Activated T-helper 1 cell treated with Interleukin-2 at 50 U/mL for 16 hours (primary cell): Measurements from ENCODE around the gene FAIM2.
"Not testable (repeated sequence)": the region's sequence is repeated elsewhere in the genome, so short reads cannot be mapped to it uniquely, and the experiment has no call there.

Experiments used
- DNase-seq: peaks from one replicate; pipeline ENCODE4 v3.0.0-alpha.2; 2020; ENCODE audit warnings: low read depth

FAIM2 gene

DNA sequence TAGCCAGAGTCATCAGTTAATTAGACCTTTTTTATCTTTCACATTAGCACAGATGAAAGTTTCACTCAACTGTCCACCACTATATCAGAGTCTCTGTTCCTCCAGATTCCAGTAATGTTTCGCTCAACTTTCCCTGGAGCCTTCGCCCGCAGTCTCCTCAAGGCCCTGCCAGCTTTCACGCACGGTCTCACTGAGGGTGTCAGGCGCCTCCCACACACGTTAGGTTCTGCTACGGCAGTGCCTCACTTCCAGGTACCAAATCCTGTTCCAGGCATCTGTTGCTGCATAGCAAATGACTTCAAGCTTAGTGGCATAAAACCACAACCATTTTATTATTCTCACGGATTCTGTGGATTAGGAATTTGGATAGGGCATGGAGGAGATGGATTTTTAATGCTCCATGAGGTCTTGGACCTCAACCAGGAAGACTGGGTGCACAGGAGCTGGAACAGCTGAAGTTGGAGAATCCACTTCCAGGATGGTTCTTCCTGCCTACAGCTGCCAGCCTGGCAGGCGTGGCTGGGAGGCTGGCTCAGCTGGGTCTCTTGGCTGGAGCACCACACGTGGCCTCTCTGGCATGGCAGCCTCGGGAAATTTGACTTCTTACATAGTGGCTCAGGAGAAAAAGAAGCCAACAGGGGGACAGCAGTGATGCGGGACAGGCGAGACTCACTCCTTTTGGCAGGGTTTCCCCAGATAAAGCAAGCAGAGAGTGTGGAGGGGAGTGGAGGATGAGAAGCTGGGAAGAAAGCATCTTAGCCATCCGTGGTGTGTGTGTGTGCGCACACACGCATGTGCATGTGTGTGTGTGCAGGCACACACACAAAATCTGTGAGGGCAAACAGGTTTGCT is 39.5 kb downstream of the FAIM2 start:
- no peak for DNase-seq

GRCh38 chr12:49860921-49861320 is 42.8 kb downstream of the FAIM2 start:
- DNase-seq = not testable (repeated sequence)

DNA sequence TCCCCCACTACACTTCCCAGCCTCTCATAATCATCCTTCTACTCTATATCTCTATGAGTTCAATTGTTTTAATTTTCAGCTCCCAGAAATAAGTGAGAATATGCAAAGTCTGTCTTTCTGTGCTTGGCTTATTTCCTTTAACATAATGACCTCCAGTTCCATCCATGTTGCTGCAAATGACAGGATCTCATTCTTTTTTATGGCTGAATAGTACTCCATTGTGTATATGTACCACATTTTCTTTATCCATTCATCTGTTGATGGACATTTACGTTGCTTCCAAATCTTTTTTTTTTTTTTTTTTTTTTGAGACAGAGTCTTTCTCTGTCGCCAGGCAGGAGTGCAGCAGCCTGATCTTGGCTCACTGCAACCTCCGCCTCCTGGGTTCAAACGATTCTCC is 47.8 kb downstream of the FAIM2 start:
- DNase-seq = not testable (repeated sequence)

DNA sequence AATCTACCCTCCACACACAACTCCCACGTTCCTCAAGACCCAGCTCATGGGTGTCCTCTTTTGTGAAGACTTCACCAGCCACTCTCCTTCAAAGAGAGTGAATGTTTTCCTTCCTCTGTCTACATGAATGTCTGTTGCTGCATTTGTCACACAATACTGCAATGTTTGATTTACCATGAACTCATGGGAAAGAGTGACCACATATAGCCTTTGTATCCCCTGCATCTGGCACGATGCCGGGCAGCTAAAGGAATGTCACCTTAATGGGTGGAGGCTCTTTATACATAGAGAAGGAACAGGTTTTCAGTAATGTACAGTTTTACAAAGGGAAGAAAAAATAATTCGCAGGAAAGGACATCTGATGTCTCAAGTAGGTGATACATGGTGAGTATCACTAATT is 48.7 kb downstream of the FAIM2 start:
- DNase-seq = no peak

- no peak for DNase-seq
Observed at GRCh38 chr12:49853671-49854070, 50.0 kb downstream of the FAIM2 start.

GRCh38 chr12:49847161-49847560 is 56.5 kb downstream of the FAIM2 start:
- DNase-seq = no peak

DNA sequence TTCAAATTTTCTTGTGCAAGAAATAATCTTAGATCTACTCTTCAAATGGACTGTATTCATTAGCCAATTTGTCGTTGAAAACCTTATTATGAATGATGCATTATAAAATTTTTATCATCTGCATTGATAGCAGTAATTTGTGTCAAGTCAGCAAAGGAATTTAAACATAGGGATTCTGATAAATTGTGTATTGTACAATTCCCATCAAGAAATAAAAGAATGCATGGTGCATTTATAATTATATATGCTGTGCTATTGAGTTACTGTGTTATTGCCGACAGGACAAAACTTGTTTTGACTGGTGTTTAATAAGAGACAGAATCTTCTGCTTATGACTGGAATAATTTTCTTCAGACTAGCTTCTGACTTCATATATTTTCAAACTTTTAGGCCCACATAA is 57.7 kb downstream of the FAIM2 start:
- DNase-seq = no peak

DNA sequence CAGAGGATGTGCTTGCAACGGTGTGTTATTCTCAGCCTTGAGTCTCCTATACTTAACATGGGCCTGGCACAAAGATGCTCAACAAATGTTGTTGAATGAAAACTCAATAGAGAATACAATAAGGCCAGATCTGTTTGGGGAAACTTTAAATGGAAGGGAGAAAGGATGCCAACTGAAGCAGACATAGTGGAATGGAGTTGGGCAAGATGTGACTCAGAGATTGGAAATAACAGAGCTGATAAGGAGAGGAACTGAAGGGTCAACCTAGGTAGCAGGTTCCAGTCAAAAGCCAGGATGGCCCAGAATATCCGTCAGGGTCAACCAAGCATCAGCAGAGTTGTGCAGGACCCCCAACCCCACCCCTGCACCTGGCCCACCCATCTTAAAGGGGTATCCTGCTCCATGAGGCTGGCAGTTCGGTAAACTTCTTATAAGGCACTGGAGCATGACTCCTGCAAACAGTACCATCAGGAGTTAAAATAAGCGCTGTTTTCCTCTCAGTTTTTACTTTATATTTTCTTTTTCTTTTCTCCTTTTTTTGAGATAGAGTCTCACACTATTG is 59.7 kb downstream of the FAIM2 start:
- DNase-seq = no peak

DNA sequence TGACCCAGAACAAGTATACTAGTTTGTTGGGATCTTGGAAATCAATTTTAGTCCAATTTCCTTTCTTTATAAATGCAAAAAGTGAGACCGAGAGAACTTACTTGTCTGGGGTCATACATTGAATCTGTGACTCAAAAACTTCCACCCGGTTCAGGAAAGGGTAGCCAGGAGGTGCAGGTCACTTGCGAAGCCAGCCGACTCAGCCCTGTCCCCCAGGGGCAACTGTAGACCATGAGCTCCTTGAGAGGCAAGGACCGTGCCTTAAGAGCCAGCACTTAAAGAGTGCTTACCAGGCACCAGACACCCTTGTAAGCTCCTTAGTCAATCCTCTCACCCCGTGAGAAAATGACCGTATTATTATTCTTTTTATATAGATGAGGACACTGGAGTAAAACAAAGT is 60.3 kb downstream of the FAIM2 start:
- no peak for DNase-seq

- peak; percentile 88 for DNase-seq
Observed at GRCh38 chr12:49842519-49843352, 61.0 kb downstream of the FAIM2 start, which contains the start of gene BCDIN3D. Gene BCDIN3D, minus strand, starts transcription at chr12:49843106. Its CDS starts 19 bp downstream, at chr12:49843087.

DNA sequence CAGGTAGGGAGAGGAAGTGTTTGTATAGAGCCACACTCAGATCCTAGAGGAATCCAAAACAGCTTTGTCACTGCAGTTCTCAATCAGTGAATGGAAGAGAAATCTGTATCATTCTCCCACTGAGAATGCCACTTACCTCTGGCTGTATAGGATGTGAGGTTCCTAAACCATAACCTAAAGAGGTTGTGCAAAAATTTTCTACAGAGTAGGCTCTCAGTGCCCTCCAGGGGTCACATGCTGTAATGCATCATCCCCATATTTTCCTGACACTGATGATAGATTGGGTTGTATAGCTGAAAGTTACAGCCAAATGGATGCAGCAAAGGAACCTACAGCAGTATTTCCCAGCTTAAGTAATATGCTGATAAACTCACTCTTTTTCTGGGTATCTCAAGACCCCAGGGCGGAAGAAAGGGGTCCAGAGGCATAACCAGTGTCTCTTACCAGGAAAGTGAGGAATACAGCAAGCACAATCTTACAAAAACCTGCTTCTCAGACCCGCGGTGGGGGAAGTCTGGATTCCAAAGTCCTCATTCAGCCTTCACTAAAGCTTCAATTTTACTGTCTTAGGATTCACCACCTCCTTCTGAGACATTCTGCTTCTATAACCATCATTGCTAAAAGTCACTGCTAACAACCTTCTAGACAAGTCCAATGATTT is 64.6 kb downstream of the FAIM2 start:
- DNase-seq = no peak

DNA sequence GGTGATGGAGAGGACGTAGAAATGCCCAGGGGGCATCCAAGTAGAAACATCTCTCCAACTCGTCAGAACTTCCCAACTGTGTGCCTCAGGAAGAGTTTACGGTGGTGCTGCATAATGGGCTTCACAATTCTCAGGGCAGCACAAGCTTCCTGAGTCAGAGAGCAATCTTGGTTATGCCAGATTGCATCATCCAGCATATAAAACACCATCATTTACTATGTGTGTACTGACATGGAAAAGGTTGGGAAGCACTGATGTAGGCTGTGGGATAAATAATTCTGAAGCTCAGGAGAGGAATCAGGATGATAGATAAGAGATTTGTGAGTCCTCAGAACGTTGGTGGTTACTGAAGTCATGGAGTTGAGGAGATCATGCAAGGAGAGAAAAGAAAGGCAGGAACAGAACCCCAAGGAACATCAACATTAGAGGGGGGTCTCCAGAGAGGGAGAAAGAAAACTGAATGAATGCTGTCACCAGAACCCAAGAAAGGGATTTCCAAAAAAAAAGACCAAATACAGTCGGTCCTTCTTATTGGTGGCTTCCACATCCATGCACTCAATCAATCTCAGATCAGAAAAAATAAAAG is 70.8 kb downstream of the FAIM2 start:
- no peak for DNase-seq

DNA sequence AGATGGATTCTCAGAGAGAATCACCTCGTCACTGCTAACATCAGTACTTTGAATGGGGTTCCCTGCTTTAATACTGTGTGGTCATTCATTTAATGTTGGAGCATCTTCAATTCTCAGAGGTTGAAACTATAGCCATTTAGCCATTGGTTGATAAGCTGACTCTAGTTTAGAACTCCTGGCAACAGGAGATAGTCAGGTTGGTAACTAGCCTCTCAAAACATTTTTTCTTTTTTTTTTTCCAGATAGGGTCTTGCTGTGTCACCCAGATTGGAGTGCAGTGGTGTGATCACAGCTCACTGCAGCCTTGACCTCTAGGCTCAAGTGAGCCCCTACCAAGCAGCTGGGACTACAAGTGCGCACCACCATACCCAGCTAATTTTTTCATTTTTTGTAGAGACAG is 72.0 kb downstream of the FAIM2 start:
- no peak for DNase-seq

GRCh38 chr12:49828133-49829091 is 75.3 kb downstream of the FAIM2 start, which contains the start of gene NCKAP5L:
Gene NCKAP5L, minus strand, starts transcription at chr12:49828413. Its CDS starts 24,369 bp downstream, at chr12:49804044.
- peak; percentile 89 for DNase-seq

DNA sequence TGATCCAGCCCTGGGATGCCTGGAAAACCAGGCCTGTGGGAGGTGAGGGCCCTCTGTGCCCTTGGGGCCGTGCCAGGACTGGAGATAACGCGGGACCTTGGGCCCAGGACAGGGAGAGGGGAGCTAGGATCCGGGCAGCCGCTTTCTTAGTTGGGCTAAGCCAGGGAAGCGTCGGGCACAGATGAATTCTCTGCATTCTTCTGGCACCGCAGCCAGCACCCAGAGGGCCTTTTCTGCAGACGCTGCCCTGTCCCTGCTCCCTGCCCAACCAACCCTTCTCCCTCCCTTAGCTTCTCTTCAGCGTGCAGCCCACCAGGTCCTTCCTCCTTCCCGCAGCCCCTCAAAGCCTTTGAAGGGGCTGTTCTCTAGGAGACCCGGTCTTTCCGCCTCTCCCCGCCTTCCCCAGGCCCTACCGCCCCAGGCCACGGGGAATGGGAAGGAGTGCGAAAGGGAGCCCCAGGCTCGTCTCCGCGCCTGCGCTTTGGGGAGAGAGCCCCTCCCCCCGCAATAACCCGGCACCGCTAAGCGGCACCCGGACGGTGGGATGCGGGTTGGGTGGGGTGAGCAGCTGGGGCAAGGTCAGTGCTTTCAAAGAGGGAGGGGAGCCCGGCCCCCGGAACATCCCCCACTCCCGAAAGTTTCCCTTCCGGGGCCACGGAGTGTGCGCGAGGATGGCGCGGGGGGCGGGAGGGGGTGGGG is 76.2 kb downstream of the FAIM2 start:
- DNase-seq = peak; percentile 25

- no peak for DNase-seq
Observed at GRCh38 chr12:49827051-49827400, 76.7 kb downstream of the FAIM2 start.

DNA sequence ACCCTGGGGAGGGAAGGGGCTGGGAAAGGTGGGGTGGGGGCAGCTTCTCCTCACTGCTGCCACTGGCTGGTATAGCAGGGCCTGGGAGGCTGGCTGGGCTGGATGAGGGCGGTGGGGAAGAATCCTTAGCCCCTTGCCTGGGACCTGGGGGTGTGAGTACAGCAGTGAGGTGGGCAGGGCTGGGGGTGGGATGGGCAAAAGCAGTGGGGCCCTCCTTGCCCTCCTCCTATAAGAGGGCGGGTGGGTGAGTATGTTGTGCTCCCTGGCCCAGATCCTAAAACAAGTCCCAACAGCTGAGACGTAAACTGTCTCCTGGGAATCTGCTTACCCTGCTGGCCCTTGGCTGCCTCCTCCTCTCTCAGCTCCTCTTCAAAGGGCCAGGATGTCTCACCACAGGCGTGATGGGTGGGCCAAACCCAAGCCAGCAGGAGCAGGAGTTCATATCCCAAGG is 77.7 kb downstream of the FAIM2 start:
- DNase-seq = no peak

DNA sequence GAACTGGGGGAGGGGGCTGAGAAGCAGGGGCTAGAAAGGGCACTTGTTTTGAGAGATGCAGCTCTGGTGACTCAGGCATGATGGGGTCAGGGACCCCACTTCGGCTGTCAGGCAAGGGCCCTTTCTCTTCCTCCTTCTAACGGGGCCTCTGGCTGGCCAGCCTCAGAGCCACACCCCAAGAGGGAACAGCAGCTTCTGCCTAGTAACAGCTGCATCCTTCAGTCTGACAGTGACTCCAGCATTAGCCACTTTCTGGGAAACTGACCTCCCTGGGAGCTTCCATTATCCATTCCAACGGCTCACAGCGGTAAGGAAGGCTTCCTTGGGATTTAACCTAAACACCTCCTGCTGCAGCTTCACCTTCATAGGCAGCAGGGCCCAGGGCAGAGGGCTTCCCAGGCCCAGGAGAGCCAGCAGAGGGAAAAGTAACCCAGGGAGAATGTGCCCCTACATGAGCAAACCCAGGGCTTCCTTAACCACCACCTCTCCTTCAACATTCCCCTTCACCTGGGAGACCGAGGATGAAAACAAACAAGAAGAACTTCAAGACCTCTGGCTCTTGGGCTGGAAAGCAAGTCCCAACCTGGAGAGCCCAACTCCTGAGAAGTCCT is 78.2 kb downstream of the FAIM2 start:
- DNase-seq = no peak

DNA sequence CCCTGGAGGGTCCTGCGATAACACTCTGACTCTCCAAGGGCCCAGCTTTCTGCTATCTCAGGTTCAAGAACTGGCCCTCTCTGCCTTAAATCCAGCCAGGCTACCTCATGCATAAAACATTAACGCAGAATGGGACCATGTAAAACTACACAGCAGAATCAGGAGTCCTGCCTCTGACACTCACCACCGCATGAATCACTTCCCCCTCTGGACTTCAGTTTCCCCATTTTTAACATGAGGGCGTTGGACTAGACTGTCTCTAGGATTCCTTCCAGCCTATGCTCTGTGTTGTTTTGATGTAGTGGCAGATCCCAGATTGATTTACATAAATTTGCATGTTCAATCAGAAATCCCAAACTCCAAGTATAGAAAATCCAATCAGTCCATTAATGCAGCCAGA is 78.8 kb downstream of the FAIM2 start:
- no peak for DNase-seq
